ENCODE data around the gene TMCO4.
"Not testable (repeated sequence)": the region's sequence is repeated elsewhere in the genome, so short reads cannot be mapped to it uniquely, and the experiment has no call there.

The TMCO4 gene

GRCh38 chr1:19799230-19800075 is at the start of gene TMCO4:
TMCO4 (minus strand) TSS chr1:19799916; CDS start chr1:19780758, 19,158 bp downstream.
- peak; percentile 13 to 49 (median 23) for DNase-seq (ENCODE audit: low read depth in 3 of 3)

- DNase-seq (ENCODE audit: low read depth in 3 of 3): not testable (repeated sequence)
Measured at GRCh38 chr1:19849307-19849706, 49.6 kb upstream of the TMCO4 start.

- DNase-seq (ENCODE audit: low read depth in 3 of 3): not testable (repeated sequence)
Measured at GRCh38 chr1:19847334-19847733, 47.6 kb upstream of the TMCO4 start.

DNA sequence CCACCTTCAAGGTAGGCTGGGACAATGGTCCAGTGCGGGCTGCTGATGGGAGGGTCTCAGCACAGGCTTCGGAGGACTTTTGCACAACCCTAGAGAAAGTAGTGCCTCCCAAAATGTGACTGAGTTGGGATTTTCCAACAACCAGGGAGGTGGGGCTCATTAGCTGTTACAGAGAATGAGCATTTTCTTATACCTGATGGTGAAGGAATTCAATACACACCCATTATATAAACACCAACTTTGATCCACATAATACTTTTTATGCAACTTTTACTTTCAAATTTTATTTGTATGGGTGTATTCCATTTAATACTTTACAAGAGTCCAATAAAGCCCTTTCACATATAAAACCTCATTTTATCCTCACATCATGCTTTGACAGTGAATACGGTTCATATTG is 46.6 kb upstream of the TMCO4 start:
- no peak for DNase-seq (ENCODE audit: low read depth in 3 of 3)

DNA sequence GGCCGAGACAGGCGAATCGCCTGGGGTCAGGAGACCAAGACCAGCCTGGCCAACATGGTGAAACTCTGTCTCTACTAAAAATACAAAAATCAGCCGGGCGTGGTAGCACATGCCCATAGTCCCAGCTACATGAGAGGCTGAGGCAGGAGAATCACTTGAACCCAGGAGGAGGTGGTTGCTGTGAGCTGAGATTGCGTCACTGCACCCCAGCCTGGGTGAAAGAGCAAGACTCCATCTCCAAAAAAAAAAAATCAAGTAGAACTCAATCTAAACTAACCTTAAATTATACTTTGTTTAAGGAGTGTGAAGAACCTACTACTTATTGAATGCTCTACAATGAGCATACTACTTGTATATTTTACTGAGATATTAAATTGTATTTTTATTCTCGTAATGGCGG is 45.8 kb upstream of the TMCO4 start:
- DNase-seq (ENCODE audit: low read depth in 3 of 3): no peak

GRCh38 chr1:19844731-19845495 is 45.2 kb upstream of the TMCO4 start:
- no peak for DNase-seq (ENCODE audit: low read depth in 3 of 3)

GRCh38 chr1:19840228-19840627 is 40.5 kb upstream of the TMCO4 start:
- DNase-seq (ENCODE audit: low read depth in 3 of 3): no peak

GRCh38 chr1:19837866-19838265 is 38.1 kb upstream of the TMCO4 start:
- DNase-seq (ENCODE audit: low read depth in 3 of 3): no peak

- no peak for DNase-seq (ENCODE audit: low read depth in 3 of 3)
Measured at GRCh38 chr1:19835578-19835977, 35.9 kb upstream of the TMCO4 start.

DNA sequence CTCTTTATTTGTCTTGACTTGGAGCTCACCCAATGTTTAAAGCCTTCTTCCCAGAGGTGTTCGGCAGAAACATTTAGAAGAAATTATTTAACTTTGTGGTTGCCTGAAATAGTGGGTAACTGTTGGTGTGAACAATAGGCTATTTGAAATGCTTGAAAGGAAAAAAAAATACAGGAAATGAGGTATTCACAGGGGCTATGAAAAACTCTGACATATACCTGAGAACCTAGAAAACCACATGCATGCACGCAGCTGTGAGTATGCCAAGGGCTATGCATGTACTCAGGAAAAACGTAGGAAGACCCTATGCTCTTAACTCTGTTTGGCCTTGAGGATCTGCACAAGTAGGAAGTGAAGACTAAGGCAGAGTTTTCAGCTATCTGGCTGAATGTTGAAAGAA is 31.7 kb upstream of the TMCO4 start:
- DNase-seq (ENCODE audit: low read depth in 3 of 3): no peak

DNA sequence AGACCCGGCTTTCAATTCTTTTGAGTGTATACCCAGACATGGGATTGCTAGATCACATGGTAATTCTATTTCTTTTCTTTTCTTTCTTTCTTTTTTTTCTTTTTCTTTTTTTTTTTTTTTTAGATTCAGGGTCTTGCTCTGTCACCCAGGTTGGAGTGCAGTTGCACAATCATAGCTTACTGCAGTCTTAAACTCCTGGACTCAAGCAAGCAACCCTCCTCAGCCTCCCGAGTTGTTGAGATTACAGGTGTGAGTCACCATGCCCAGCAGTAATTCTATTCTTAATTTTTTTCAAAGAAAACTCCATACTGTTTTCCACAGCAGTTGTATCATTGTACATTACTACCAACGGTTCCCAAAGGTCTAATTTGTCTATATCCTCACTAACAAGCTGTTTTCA is 28.8 kb upstream of the TMCO4 start:
- DNase-seq (ENCODE audit: low read depth in 3 of 3): no peak

DNA sequence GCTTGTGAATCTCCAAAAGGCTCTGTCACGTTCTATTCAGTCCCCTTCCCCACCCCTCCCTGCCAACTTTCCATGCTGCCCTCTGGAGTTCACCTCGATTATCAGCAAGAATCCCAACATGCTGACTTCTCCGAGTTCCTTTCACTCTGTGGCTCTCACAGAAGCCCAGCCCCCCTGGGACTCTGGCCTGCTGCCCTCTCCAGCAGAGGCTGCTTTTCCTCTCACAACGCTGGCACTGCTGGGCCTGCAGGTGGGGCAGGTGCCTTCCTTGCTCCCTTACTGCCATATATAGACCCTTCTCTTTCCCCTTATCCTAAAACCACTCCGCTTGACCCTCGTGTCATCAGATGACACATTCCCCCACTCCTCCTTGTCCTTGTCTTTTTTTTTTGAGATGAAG is 25.6 kb upstream of the TMCO4 start:
- no peak for DNase-seq (ENCODE audit: low read depth in 3 of 3)

GRCh38 chr1:19824541-19824940 is 24.8 kb upstream of the TMCO4 start:
- DNase-seq (ENCODE audit: low read depth in 3 of 3): no peak

- DNase-seq (ENCODE audit: low read depth in 3 of 3): no peak
Measured at GRCh38 chr1:19824036-19824435, 24.3 kb upstream of the TMCO4 start.

DNA sequence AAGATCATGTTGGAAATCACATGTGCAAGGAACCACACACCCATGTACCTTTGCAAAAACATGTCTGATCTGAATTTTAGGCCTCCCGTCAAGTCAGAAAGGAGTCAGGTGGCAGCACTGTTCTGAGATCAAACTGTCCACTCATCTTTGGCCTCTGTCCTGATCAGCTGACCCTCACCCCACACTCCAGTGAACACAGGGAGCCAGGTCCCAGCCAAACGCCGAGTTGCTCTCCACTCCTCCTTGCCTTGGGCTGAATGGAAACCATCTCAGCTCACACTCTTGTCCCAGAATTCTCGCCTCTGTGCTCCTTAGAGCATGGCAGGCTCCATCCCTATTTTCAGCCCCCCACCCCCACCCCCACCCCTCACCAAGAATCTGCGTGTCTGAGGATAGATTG is 20.0 kb upstream of the TMCO4 start:
- DNase-seq (ENCODE audit: low read depth in 3 of 3): no peak

DNA sequence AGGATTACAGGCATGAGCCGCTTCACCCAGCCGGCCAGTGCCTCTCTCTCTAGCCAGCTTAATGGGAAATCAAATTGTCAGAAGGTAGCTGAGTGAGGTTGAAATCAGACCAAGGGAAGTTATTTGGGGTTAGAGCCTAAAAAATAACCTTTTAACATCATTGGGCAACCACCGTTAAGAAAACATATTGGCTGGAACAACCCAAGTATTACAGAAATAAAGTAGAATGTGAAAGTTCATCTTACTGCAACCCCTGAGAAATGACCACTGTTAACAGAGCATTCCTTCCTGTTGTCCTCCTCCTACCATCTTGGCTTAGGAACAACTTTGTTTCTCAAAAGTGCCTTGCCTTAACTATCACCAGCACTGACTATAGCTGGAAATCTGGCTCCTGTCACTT is 18.6 kb upstream of the TMCO4 start:
- DNase-seq (ENCODE audit: low read depth in 3 of 3): no peak

DNA sequence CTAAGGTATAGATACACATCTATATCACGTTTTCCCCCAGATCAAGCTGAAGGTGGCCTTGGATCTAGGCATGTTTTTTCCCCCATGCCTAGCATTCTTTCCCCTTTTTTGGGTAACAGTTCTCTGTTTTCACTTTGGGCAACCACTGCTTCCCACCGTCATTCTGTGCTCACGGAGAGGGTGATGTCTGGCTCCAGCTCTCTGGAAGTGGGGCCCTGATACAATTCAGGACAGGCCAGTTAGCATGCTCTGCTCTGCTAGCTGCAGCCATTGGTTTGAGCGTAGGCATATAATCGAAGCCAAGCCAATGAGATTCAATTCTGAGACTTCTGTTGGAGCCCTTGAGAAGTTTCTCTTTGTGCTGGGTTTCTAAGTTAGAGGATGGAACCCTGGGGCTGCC is 17.4 kb upstream of the TMCO4 start:
- DNase-seq (ENCODE audit: low read depth in 3 of 3): no peak

DNA sequence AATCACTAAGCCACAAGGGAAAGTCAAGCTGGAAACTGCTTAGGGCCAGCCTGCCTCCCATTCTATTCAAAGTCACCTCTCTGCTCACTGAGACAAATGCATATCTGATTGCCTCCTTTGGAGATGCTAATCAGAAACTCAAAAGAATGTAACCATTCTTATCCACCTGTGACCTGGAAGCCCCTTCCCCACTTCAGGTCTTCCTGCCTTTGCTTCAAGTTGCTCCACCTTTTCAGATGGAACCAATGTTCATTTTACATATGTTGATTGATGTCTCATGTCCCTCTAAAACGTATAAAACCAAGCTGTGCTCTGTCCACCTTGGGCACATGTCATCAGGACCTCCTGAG is 17.0 kb upstream of the TMCO4 start:
- not testable (repeated sequence) for DNase-seq (ENCODE audit: low read depth in 3 of 3)

- no peak for DNase-seq (ENCODE audit: low read depth in 3 of 3)
Measured at GRCh38 chr1:19815801-19816736, 16.4 kb upstream of the TMCO4 start.

DNA sequence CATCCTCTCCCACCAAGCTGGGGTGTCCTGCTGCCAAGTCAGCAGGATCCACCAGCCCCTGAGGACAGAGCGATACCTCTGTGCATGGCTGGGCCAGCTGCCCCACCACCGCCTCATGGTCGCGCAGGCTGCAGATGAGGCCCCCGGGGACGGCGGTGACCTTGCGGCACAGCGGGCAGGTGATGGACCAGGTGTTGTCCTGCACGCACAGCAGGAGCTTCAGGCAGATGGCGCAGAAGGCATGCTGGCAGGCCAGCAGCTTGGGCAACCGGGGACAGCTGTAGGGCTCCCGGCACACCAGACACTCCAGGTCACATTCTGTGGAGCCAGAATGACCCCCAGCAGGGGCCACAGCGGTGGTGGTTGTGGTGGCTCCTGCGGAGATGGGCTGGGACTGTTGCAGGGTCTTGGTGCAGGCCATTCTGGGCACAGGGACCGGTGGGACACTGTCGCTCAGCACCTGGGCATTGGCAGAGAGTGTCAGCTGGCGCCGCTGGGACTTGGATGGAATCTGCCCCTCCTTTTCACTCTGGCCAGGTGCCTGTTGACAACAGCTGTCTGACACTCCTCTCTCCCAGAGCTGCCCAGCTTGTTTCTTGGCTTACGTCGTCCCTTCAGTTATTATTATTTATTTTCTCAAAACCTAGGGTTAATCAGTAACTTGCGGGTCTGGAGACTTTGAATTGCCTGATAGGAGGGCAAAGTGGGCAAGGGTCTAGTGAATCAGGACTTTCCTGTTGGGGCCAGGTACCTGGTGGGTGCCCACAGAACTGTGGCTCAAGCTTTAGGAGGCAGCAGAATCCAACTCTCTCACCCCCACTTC is 15.2 kb upstream of the TMCO4 start, which contains the start of gene RNF186:
TSS of gene RNF186 (minus strand) at position 603 of the 823 bp plus-strand sequence. CDS start at position 421, 182 bp downstream.
- DNase-seq (ENCODE audit: low read depth in 3 of 3): no peak

DNA sequence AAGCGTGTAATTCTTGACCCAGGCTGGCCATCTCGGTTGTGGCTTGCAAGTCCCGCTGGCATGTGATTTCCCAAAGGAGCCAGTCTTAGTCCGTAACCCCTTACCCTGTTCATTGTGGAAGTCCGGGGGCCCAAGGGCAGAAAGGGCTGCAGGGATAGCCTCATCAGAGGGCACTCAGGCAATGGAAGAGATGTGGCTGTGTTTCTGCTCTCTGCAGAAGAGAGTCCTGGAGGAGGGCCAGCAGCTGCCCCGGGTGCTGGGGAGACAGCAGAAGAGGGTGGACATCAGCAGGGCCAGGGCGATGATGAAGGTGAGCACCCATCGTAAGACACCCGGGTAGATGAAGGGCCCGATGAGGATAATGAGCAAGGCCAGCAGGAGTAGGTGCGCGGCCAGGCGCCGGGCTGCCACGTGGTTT is 14.5 kb upstream of the TMCO4 start:
- DNase-seq (ENCODE audit: low read depth in 3 of 3): no peak
